DMS114 treated with DMSO at 0.1 percent for 48 hours (cell line): ENCODE measurements around the gene ZCCHC17.
A peak's percentile ranks its signal among the peaks of the same experiment; 100 is the strongest.
"Not testable (repeated sequence)": the region's sequence is repeated elsewhere in the genome, so short reads cannot be mapped to it uniquely, and the experiment has no call there.

Experiments
- DNase-seq: peaks from one replicate; lab custom pipeline; 2025; ENCODE audit not compliant: unreplicated experiment; lab: John Stamatoyannopoulos, UW

ZCCHC17 gene, protein sequence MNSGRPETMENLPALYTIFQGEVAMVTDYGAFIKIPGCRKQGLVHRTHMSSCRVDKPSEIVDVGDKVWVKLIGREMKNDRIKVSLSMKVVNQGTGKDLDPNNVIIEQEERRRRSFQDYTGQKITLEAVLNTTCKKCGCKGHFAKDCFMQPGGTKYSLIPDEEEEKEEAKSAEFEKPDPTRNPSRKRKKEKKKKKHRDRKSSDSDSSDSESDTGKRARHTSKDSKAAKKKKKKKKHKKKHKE

DNA sequence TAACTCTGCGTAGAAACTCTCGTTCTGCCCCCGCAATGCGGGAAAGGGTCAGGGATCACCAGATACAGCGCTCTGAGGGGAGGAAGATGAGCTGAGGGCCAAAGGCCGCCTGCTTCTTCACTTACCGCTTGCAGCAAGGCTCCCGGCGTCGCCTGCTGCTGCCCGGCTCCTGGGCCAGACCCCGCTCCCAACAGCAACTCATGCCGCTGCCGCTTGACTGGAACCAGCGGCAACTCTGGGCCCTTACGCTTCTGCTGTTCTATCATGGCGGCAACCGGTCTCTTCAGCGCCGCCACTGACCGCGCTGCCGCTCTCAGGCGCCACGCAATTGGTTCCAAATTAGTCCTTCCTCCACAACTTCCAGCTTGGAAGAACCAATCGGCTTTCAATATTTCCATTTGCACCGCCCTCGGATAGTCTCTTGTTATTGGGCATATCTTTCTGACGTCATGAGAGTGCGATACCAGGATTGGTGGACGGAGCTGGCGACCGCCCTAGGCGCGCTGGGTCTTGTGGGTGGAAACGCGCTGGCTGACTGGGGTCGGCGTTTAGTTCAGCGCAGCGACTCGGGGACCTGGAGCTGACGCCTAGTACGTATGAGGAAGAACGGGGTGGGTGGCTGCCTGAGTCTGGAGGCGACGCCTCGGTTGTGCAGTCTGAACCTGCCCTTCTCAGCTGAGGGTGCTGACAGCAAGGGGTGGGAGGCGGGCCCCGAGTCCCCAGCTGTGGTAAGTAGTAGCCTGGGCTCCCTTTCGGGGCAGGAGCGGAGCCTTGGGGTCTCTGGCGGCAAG, at the start of gene ZCCHC17, which contains the start of gene SNRNP40:
TSS of gene ZCCHC17 (plus strand) at position 547 of the 791 bp plus-strand sequence. CDS start 13,067 bp downstream, outside the sequence.
TSS of gene SNRNP40 (minus strand) at position 303 of the 791 bp plus-strand sequence. CDS start at position 266, 37 bp downstream.
- peak; percentile 99 for DNase-seq

DNA sequence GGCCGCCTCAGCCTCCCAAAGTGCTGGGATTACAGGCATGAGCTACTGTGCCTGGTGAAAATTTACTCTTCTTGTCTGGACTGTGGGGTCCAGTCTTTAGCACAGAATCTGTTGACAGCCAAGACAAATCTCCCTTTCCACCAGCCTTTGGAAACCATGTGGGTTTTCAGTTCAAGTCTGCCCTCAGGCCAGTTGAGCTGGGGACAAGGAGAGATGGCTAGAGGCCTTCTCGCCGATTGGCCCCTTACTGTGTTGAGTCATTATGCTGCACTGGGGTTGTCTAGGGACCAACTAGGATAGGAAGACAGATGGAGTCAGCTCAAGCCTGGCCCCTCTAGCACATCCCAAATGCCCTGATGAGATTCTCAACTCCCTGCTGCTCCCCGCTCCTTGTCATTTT, 48.6 kb upstream of the ZCCHC17 start:
- no peak for DNase-seq

DNA sequence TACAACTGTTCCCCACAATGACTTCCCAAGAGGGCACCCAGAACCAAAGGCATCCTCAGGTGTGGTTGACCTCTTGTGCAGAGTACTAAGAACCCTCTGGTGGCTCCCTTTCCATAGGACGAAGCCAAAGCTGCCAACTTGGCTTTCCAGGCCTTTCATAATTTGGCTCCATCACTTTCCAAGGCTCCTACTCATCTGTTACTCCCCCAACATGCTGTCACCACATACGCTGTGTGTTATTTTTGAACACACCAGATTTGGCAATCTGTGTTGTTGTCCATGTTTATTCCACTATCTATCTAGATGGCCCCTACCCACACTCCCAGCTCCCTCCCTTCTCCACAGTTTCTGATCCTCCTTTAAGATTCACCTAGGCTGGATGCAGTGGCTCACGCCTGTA, 47.0 kb upstream of the ZCCHC17 start:
- DNase-seq = no peak

DNA sequence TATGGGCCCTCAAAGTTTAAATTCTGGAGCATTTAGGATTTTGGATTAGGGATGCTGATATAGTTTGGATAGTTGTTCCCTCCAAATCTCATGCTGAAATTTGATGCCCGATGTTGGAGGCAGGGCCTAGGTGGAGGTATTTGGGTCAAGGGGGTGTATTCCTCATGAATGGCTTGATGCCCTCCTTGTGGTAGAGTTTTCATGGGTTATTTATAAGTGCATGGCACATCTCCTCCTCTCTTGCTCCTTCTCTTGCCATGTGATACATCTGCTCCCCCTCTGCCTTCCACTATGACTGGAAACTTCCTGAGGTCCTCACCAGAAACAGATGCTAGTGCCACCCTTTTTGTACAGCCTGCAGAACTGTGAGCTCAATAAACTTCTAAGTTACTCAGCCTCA, 39.6 kb upstream of the ZCCHC17 start:
- DNase-seq = no peak

DNA sequence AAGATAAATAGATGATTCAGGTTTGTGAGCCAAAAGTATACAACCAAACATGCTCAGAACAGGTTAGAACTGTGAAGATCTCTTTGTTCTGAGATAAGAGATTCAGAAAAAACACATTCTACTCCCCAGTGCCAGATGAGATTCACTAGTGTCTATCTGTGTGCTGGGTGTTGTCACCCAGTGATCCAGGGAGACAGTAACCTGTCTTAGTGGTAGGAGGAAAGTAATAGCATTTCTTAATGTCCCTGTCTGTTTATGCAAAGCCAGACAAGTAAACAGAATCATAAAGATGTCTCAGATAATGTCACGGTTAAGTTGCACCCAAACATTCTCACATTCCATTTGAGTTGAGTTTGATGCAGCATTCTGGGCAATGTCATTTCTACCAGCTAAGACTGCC, 38.3 kb upstream of the ZCCHC17 start:
- DNase-seq = no peak

DNA sequence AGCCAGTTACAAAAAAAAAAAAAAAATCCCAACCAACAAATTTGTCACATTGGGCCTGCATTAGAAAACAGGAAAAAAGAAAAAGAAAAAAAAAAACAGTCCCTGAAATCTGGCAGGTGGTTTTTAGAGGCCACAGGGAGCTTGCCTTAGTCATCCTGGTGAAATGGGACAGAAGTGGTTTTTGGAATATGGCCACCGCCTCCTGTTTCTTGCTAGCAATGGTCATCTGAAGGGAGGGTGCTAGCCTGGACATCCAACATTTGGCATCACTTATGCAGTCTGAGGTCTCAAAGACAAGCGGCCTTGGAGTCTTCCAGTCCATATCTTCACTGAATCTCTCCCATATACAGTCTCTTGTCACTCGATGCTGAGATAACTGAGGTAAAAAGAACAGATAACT, 37.1 kb upstream of the ZCCHC17 start:
- no peak for DNase-seq

DNA sequence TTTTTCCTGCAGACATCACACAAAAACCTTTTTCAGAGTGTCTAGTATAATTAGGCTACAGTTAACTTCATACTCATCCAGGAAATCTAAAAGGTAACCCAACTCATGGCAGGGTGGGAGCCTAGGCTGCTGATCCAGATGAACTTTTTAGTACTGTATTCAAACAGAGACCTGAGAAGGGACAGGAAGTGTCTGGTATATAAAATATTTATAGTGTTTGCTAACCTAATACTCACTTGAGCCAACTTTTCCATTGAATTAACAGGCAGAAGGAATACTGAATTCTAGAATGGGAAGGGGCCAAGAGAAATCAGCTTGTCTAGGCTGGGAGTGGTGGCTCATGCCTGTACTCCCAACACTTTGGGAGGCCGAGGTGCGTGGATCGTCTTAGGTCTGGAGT, 34.9 kb upstream of the ZCCHC17 start:
- no peak for DNase-seq

DNA sequence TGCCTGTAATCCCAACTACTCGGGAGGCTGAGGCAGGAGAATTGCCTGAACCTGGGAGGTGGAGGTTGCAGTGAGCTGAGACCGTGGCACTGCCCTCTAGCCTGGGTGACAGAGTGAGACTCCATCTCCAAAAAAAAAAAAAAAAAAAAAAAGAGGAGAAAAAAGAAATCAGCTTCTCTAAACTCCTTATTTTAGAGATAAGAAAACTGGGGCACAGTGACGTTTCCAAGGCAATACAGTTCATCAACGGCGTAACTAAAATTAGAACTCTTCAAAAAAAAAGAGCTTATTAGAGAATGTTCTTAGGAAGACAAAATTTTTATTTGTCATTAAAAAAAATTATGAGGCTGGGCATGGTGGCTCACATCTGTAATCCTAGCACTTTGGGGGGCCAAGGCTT, 34.4 kb upstream of the ZCCHC17 start:
- not testable (repeated sequence) for DNase-seq

DNA sequence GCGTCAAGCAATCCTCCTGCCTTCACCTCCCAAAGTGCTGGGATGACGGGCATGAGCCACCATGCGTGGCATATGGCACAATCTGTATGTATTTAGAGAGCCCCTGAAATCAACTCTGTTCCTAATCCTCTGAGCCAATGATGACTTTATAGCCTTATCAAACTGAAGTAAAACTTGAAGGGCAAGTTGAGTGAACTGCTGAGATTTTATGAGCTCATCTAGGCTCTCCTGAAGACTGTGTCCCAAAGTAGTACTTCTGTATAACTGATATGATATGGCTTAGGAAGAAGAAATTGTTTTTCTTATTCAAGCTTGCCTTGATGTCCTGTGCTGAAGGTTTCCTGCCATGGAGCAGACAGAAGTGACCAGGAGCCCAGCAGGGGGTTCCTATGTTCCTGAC, 33.4 kb upstream of the ZCCHC17 start:
- no peak for DNase-seq

DNA sequence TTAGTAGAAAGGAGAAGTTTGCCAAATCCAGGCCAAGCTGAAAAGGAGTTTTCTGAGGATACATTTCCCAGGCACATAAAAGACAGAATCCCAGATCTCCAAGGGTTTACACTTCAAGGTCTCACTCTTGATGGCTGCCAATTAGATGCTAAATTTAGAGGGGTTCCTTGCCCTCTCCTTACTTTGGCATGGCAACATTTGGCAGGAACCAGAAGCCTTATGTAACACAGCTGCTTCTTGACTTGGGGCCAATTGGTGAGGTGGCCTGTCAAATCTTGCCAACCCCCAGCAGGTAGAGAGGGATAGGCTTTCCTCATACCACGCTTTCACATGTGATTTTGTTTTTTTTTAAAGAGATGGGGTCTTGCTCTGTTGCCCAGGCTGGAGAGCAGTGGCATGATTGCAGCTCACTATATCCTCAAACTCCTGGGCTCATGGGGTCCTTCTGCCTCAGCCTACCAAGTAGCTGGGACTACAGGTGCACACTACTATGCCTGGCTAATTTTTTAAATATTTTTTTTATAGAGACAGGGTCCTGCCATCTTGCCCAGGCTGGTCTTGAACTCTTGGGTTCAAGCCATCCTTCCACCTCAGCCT, 31.9 kb upstream of the ZCCHC17 start:
- no peak for DNase-seq

DNA sequence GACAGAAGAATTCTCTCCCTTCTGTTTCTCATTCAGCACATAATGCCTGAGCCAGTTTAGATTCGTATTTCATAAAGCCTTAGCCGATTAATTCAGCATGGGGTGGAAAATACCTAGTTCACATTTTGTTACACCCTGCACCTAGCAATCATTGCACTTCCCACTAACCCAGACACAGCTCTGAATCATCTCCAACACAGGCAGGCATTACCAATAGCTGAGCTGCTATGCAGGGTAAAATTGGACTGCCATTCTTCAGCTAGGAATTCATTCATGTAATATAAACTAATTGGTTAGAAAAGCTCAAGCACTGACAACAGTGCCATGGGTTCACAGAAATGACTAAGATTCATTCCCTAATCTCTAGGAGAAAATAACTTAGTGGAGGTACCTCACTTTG, 30.3 kb upstream of the ZCCHC17 start:
- no peak for DNase-seq

DNA sequence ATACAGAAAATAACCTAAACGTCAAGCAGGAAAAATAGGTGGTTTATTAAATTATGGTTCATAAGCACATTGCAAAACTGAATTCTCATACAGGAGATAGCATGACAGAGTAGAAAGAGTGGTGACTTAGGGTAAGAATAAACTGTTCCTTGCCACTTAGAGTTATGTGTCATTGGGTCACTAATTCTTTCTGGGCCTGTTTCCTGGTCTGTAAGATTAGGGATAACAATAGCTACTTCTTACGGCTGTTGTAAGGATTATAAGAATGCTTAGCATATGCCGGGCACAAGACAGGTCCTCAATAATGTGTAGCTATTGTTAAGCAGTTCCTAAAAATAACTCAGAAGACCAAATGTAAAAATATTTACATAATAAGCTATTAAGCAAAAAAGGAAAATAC, 24.5 kb upstream of the ZCCHC17 start:
- no peak for DNase-seq

DNA sequence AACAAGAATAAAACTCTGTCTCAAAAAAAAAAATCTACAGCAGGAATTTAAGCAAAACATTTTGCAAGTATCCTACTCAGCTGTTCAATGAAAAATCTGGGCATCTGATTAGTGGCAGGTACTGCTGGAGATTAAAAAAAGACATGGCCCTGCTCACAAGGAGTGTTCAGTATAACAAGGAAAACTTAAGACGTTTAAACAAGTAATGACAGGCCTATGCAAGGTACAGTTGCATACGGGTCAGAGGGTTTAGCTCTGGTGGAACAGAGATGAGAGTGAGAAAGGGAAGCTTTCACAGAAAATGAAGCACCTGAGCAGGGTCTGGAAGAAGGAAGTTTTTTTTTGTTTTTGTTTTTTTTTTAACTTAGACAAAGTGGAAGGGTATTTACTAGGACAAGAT, 23.2 kb upstream of the ZCCHC17 start:
- no peak for DNase-seq

DNA sequence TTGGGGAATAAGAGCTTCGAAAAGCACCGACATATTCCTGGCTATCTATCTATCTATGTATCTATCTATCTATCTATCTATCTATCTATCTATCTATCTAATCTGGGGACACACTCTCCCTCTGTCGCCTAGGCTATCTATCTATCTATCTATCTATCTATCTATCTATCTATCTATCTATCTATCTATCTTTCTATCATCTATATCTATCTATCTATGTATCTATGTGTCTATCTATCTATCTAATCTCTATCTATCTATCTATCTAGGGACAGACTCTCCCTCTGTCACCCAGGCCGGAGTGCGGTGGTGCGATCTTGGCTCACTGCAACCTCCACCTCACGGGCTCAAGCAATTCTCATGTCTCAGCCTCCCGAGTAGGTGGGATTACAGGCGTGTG, 14.4 kb upstream of the ZCCHC17 start:
- not testable (repeated sequence) for DNase-seq

DNA sequence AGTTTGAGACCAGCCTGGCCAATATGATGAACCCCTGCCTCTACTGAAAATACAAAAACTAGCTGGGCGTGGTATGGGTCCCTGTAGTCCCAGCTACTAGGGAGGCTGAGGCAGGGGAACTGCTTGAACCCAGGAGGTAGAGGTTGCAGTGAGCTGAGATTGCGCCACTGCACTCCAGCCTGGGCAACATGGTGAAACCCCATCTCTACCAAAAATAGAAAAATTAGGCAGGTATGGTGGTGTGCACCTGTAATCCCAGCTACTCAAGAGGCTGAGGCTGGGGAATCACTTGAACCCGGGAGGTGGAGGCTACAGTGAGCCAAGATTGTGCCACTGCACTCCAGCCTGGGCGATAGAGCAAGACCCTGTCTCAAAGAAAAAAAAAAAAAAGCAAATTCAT, 9.0 kb upstream of the ZCCHC17 start:
- not testable (repeated sequence) for DNase-seq

DNA sequence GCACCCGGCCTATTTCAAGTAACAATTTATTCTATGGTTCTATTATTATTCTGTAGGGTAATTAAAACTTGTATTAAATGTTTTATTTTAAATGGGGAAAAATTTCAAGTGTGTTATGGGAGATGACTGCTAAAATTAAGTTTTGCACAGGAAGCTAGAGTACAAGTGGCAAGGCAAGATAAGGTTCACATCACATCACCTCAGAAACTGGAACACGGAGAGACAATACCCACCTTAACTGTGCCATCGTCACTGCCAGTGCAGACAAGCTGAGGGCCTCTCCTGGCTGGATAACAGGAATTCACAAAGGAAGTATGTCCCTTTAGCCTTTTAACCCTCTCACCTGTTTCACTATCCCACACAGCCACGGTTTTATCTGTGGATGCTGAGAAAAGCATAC, 7.8 kb upstream of the ZCCHC17 start:
- no peak for DNase-seq

DNA sequence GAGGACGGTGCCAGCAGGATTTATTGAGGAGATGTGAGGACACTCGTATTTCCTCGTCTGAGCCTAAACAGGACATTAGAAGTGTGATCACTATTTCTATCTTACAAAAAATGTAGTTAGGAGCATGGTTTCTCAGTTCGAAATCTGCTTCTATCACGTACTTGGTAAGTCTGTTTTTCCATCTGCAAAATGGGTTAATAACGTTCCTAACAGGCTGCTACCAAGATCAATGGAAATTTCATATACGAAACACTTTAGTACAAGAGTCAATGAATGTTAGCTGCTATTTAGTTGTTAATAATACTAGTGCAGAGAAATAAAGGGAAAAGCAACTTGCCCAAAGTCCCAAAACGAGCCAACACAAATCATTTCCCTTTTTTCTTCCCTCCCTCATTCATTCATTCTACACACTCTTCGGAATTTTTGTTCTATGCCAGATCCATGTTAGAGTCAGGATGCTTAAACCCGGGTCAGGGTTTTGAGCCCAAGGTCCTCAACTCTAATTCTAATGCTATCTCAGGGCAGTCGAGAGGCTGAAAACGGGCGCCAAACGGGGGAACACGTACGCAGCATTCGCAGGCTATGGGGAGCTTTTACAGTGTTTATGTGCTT, 852 bp upstream of the ZCCHC17 start:
- DNase-seq = no peak

DNA sequence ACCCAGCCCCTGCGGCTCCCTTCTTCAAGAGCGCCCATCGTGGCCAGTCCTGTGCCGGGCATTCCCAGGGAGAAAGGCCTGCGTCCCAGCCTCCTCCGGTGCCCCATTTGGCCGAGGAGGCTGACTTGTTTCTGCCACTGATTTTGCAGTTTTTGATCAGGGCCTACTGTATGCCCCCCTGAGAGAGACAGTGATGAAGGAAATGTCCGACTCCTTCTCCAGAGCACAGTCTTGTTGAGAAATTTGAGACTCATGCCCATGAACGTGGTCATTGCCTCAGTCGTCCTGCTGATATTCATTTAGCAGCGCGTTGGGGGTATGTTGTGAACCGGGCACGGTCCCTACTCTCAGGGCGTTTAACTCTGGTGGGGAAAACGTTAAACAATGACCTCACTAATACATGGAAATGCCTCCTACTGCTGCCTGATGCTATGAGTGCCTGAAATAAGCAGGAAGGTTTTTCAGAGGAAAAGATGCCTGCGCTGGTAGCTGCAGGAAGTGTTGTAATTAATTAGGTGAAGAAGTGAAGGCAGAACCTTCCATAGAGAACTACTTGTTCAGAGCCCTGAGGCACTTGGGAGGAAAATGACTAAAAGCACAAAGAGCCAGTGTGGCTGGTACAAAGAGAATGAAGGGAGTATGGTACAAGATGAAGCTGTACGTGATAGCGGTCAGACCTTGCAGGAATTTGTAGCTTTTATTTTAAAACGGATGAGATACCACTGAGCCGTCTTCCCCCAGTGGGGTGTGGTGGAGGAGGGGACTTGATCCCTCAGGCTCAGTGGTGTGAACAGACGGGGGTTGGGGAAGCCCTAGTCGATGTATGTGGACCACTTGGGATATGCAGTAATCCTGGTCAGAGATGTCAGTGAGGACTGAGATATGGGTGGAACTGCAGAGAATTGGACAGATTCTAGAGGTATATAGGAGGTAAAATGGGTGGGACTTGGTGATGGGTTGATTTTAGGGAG, 730 bp downstream of the ZCCHC17 start:
- DNase-seq = no peak

DNA sequence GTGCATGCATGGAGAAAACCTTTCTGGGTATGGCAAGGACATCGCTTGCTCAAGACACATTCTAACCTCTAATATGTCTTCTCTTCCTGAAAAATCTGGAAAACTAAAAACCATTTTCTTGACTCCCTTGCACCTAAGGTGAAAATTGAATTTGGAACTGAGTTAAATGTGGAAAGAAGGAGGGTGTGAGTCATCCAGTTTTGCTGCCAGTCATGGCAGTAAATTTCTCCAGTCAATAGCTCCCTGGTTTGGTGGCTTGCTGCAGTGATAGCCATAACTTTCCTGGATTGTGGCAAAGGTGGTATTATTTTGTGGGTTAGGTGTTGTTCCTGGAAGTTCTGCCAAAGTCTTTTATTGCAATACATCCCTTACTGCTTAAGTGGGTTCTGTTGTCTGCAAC, 2.5 kb downstream of the ZCCHC17 start:
- DNase-seq = no peak

DNA sequence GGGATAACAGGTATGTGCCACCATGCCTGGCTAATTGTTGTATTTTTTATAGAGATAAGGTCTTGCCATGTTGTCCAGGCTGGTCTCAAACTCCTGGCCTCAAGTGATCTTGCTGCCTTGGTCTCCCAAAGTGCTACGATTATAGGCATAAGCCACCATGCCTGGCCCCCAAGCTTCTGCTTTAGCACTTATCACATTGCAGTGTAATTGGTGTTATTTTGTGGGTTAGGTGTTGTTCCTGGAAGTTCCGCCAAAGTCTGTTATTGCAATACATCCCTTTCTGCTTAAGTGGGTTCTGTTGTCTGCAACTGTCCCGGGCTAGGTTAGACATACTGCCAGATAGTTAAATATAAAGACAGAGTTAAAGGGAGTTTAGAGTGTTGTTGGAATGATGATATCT, 3.4 kb downstream of the ZCCHC17 start:
- no peak for DNase-seq
